H9 (cell line): ENCODE results near the gene ACTN3. TPM values are rescaled to one million over a fixed set of nuclear protein-coding genes. Genes with fewer than 3 reads are reported as not detected.

Source experiments
- DNase-seq: peaks from one replicate; pipeline ENCODE4 v3.0.0-alpha.2; 2017
- H2AFZ ChIP-seq: one replicate; pipeline ENCODE4 v1.6.1; 2013; ENCODE audit warnings: mild to moderate bottlenecking, low read length, control low read depth, moderate library complexity
- H2AK5ac ChIP-seq: 2 replicates; pipeline ENCODE4 v1.6.1; 2013; ENCODE audit warnings: low read length, control low read depth, mixed read lengths; ENCODE audit not compliant: insufficient read length
- H2BK120ac ChIP-seq: one replicate; pipeline ENCODE4 v1.6.1; 2013; ENCODE audit warnings: low read depth, mild to moderate bottlenecking, low read length, control low read depth, inconsistent platforms; ENCODE audit not compliant: poor library complexity, severe bottlenecking
- H2BK12ac ChIP-seq: 2 replicates; pipeline ENCODE4 v1.6.1; 2013; ENCODE audit warnings: low read length, control low read depth, mixed read lengths, low read depth; ENCODE audit not compliant: insufficient read length
- H2BK15ac ChIP-seq: 2 replicates; pipeline ENCODE4 v1.6.1; 2013; ENCODE audit warnings: low read depth, low read length, control low read depth
- H2BK20ac ChIP-seq: one replicate; pipeline ENCODE4 v1.6.1; 2013; ENCODE audit warnings: low read depth, mild to moderate bottlenecking, low read length, control low read depth, inconsistent platforms; ENCODE audit not compliant: poor library complexity, severe bottlenecking
- H2BK5ac ChIP-seq: 2 replicates; pipeline ENCODE4 v1.6.1; 2013; ENCODE audit warnings: low read length, control low read depth, mixed read lengths; ENCODE audit not compliant: insufficient read length
- H3K14ac ChIP-seq: 2 replicates; pipeline ENCODE4 v1.6.1; 2013; ENCODE audit warnings: low read length, control low read depth; ENCODE audit not compliant: insufficient read depth
- H3K18ac ChIP-seq: 2 replicates; pipeline ENCODE4 v1.6.1; 2013; ENCODE audit warnings: low read depth, mild to moderate bottlenecking, mixed read lengths, low read length, control low read depth; ENCODE audit not compliant: insufficient read length
- H3K23ac ChIP-seq: 2 replicates; pipeline ENCODE4 v1.6.1; 2013; ENCODE audit warnings: low read length, control low read depth, mixed read lengths, low read depth; ENCODE audit not compliant: insufficient read length
- H3K23me2 ChIP-seq: 2 replicates; pipeline ENCODE4 v1.6.1; 2013; ENCODE audit warnings: low read depth, mild to moderate bottlenecking, mixed read lengths, low read length, control low read depth; ENCODE audit not compliant: insufficient read length, poor library complexity, severe bottlenecking
- H3K27ac ChIP-seq: 2 replicates; pipeline ENCODE4 v1.5.1; 2013; ENCODE audit warnings: low read length, control low read depth, mixed read lengths, low read depth; ENCODE audit not compliant: insufficient read length
- H3K27me3 ChIP-seq: 2 replicates; pipeline ENCODE4 v1.6.1; 2013; ENCODE audit warnings: low read length, control low read depth, inconsistent platforms; ENCODE audit not compliant: insufficient read depth
- H3K4ac ChIP-seq: 2 replicates; pipeline ENCODE4 v1.6.1; 2013; ENCODE audit warnings: low read depth, mild to moderate bottlenecking, control low read depth, inconsistent platforms, low read length, moderate library complexity
- H3K4me1 ChIP-seq: 2 replicates; pipeline ENCODE4 v1.6.1; 2013; ENCODE audit warnings: low read length, control low read depth, inconsistent platforms; ENCODE audit not compliant: insufficient read depth
- H3K4me2 ChIP-seq: 2 replicates; pipeline ENCODE4 v1.6.1; 2013; ENCODE audit warnings: low read length, control low read depth, mixed read lengths; ENCODE audit not compliant: insufficient read length, insufficient read depth
- H3K56ac ChIP-seq: 2 replicates; pipeline ENCODE4 v1.6.1; 2013; ENCODE audit warnings: low read depth, mild to moderate bottlenecking, mixed read lengths, low read length, control low read depth; ENCODE audit not compliant: insufficient read length
- H3K79me1 ChIP-seq: 2 replicates; pipeline ENCODE4 v1.6.1; 2013; ENCODE audit warnings: low read depth, mild to moderate bottlenecking, moderate library complexity, low read length, control low read depth, inconsistent platforms; ENCODE audit not compliant: insufficient read depth, poor library complexity, severe bottlenecking
- H3K79me2 ChIP-seq: 2 replicates; pipeline ENCODE4 v1.6.1; 2013; ENCODE audit warnings: low read length, control low read depth, inconsistent platforms; ENCODE audit not compliant: insufficient read depth
- H3K9ac ChIP-seq: 2 replicates; pipeline ENCODE4 v1.6.1; 2013; ENCODE audit warnings: low read length, control low read depth, mixed read lengths; ENCODE audit not compliant: insufficient read length; ENCODE audit errors: extremely low read depth
- H3K9me3 ChIP-seq: one replicate; pipeline ENCODE4 v1.6.1; 2013; ENCODE audit warnings: low read depth, low read length, inconsistent platforms; ENCODE audit not compliant: control insufficient read depth
- H3T11ph ChIP-seq: one replicate; pipeline ENCODE4 v1.6.1; 2013; ENCODE audit warnings: mild to moderate bottlenecking, low read length, control low read depth, inconsistent platforms
- H4K20me1 ChIP-seq: one replicate; pipeline ENCODE4 v1.6.1; 2013; ENCODE audit not compliant: control insufficient read depth, insufficient read length, insufficient read depth
- H4K5ac ChIP-seq: 2 replicates; pipeline ENCODE4 v1.6.1; 2013; ENCODE audit warnings: low read depth, mild to moderate bottlenecking, mixed read lengths, low read length, control low read depth; ENCODE audit not compliant: insufficient read length
- H4K8ac ChIP-seq: replicated peaks from 2 replicates; pipeline ENCODE4 v1.6.1; 2013; ENCODE audit warnings: low read length, control low read depth, mixed read lengths, low read depth; ENCODE audit not compliant: insufficient read length
- H4K91ac ChIP-seq: 2 replicates; pipeline ENCODE4 v1.6.1; 2013; ENCODE audit warnings: low read depth, mild to moderate bottlenecking, moderate library complexity, mixed read lengths, low read length, control low read depth; ENCODE audit not compliant: insufficient read length
- H3K27ac Mint-ChIP-seq, 3 experiments: 2 replicates in 2 of 3; 3 replicates in 1 of 3; pipeline ENCODE4 v1.8.0; 2020 to 2021; ENCODE audit warnings: mixed read lengths in 3 of 3, mild to moderate bottlenecking in 1 of 3, moderate library complexity in 1 of 3
- H3K27me3 Mint-ChIP-seq: 2 replicates; pipeline ENCODE4 v1.8.0; 2021; ENCODE audit warnings: low read depth, mild to moderate bottlenecking, moderate library complexity, mixed read lengths
- H3K36me3 Mint-ChIP-seq, 3 experiments: 2 replicates in 2 of 3; 3 replicates in 1 of 3; pipeline ENCODE4 v1.8.0; 2020 to 2021; ENCODE audit warnings: low read depth in 3 of 3, mixed read lengths in 3 of 3; ENCODE audit not compliant: insufficient read depth in 1 of 3
- H3K4me1 Mint-ChIP-seq, 2 experiments: 2 replicates each; pipeline ENCODE4 v1.8.0; 2020; ENCODE audit warnings: mixed read lengths in 2 of 2
- H3K4me3 Mint-ChIP-seq, 2 experiments: 2 replicates in 1 of 2; 3 replicates in 1 of 2; pipeline ENCODE4 v1.8.0; 2020 to 2021; ENCODE audit warnings: mild to moderate bottlenecking in 2 of 2, mixed read lengths in 2 of 2, moderate library complexity in 1 of 2
- H3K9me3 Mint-ChIP-seq, 2 experiments: 2 replicates in 1 of 2; 3 replicates in 1 of 2; pipeline ENCODE4 v1.8.0; 2020; ENCODE audit warnings: mild to moderate bottlenecking in 2 of 2, mixed read lengths in 2 of 2, moderate library complexity in 1 of 2
- WGBS: extraction: QIAGEN DNeasy Blood & Tissue Kit; methylation state at CpG from one replicate; pipeline ENCODE4 v1.1.7; 2013; ENCODE audit warnings: missing lambda C conversion rate, low lambda C conversion rate, mixed read lengths; ENCODE audit not compliant: insufficient read length; ENCODE audit errors: extremely low coverage; 5-methylcytosine and 5-hydroxymethylcytosine counted together
- total RNA-seq: library from RNA; stranded (reverse); gene quantifications from 2 replicates; pipeline ENCODE4 v1.2.1, GENCODE V29; 2021
- TF ChIP-seq, protein P1 (sequence below): fragments of 200-600 bp; sonication (generic); conservative IDR thresholded peaks from 3 replicates; pipeline ENCODE4 v1.8.0; 2021; ENCODE audit warnings: antibody characterized with exemption, mild to moderate bottlenecking

The ACTN3 gene
- total RNA-seq, 1 experiment from 2014 or later, result 45.7 TPM

- Histone ChIP-seq H3T11ph (no peak overlapping the region), H2BK5ac (no peak overlapping the region), H4K91ac (no peak overlapping the region), H2AFZ (no peak overlapping the region), H2BK15ac (no peak overlapping the region), H4K8ac (no peak overlapping the region), H3K79me2 (no peaks in the 10 kb centered on the region), H2AK5ac (no peak overlapping the region), H3K79me1 (peaks cover 3% of the 10 kb centered on the region), H3K27me3 (no peaks in the 10 kb centered on the region), H3K9ac (peak overlapping the region; percentile 35), H2BK20ac (no peak overlapping the region), H3K14ac (peak overlapping the region; percentile 59), H3K4me1 (no peaks in the 10 kb centered on the region; the same call in 1 of the 2 replicates), H3K23me2 (peaks cover 10% of the 10 kb centered on the region), H2BK120ac (no peak overlapping the region), H4K20me1 (no peaks in the 10 kb centered on the region), H2BK12ac (no peak overlapping the region), H3K4ac (no peak overlapping the region), H3K23ac (no peak overlapping the region), H3K4me2 (peak overlapping the region; percentile 73), H4K5ac (no peak overlapping the region), H3K18ac (peak overlapping the region; percentile 47), H3K27ac (no peak overlapping the region), H3K9me3 (no peaks in the 10 kb centered on the region), H3K56ac (no peak overlapping the region)
- peak overlapping the region; percentile 98 to 99 (median 99) for H3K27ac Mint-ChIP-seq
- no peak for DNase-seq
- TF ChIP-seq, protein P1, sequence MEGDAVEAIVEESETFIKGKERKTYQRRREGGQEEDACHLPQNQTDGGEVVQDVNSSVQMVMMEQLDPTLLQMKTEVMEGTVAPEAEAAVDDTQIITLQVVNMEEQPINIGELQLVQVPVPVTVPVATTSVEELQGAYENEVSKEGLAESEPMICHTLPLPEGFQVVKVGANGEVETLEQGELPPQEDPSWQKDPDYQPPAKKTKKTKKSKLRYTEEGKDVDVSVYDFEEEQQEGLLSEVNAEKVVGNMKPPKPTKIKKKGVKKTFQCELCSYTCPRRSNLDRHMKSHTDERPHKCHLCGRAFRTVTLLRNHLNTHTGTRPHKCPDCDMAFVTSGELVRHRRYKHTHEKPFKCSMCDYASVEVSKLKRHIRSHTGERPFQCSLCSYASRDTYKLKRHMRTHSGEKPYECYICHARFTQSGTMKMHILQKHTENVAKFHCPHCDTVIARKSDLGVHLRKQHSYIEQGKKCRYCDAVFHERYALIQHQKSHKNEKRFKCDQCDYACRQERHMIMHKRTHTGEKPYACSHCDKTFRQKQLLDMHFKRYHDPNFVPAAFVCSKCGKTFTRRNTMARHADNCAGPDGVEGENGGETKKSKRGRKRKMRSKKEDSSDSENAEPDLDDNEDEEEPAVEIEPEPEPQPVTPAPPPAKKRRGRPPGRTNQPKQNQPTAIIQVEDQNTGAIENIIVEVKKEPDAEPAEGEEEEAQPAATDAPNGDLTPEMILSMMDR, result no peak
- H3K36me3 Mint-ChIP-seq, result peaks cover 2 to 25% (median 20%) of the 10 kb centered on the region in 3 experiments; a peak in 6 of 7 replicates
- peaks cover 25% of the 10 kb centered on the region for H3K27me3 Mint-ChIP-seq
- peaks cover 15 to 17% of the 10 kb centered on the region in 2 experiments for H3K4me1 Mint-ChIP-seq
- H3K9me3 Mint-ChIP-seq, result peaks cover 17 to 27% of the 10 kb centered on the region in 2 experiments
- H3K4me3 Mint-ChIP-seq, result peak overlapping the region; percentile 97 to 98
- WGBS, result no CpG with 5 or more reads among the region's 12 CpGs
Measured at GRCh38 chr11:66593303-66593635, 46.6 kb downstream of the ACTN3 start.
